HK-2 (cell line): ENCODE data around the gene CRACR2B.

Experiments used
- DNase-seq: peaks from one replicate; pipeline ENCODE4 v3.0.0-alpha.2; 2018; ENCODE audit not compliant: unreplicated experiment

The CRACR2B gene

GRCh38 chr11:867856-868358, 40.2 kb downstream of the CRACR2B start:
- DNase-seq = no peak

- DNase-seq = no peak
Measured at GRCh38 chr11:868394-868793, 40.7 kb downstream of the CRACR2B start.

- no peak for DNase-seq
Measured at GRCh38 chr11:868802-869201, 41.1 kb downstream of the CRACR2B start.

GRCh38 chr11:869399-870126, 41.8 kb downstream of the CRACR2B start:
- DNase-seq = no peak

- DNase-seq = peak; percentile 32
Measured at GRCh38 chr11:870127-870413, 42.4 kb downstream of the CRACR2B start.

GRCh38 chr11:870418-870817, 42.7 kb downstream of the CRACR2B start:
- no peak for DNase-seq

- DNase-seq = no peak
Measured at GRCh38 chr11:871472-871871, 43.8 kb downstream of the CRACR2B start.

GRCh38 chr11:872799-873198, 45.1 kb downstream of the CRACR2B start:
- no peak for DNase-seq

GRCh38 chr11:873706-874105, 46.0 kb downstream of the CRACR2B start:
- DNase-seq = no peak

GRCh38 chr11:875203-875602, 47.5 kb downstream of the CRACR2B start:
- no peak for DNase-seq

GRCh38 chr11:875769-876301, 48.1 kb downstream of the CRACR2B start:
- no peak for DNase-seq

GRCh38 chr11:876545-876944, 48.8 kb downstream of the CRACR2B start:
- DNase-seq = no peak

GRCh38 chr11:877565-877964, 49.8 kb downstream of the CRACR2B start:
- DNase-seq = no peak

GRCh38 chr11:880447-880846, 52.7 kb downstream of the CRACR2B start:
- DNase-seq = no peak
